HL-60/S4 treated with phorbol 12-myristate 13-acetate at 8.2 ng/mL for 4 days and 3 days (cell line): ENCODE measurements around the gene TMEM232.

Source experiments
- in situ Hi-C: fragments of 300-500 bp; cut with MboI; formaldehyde crosslinking; loops from 2 replicates; pipeline ENCODE4 v1.15.0; 2022; ENCODE audit warnings: low sequenced_read_pairs

The TMEM232 gene

DNA sequence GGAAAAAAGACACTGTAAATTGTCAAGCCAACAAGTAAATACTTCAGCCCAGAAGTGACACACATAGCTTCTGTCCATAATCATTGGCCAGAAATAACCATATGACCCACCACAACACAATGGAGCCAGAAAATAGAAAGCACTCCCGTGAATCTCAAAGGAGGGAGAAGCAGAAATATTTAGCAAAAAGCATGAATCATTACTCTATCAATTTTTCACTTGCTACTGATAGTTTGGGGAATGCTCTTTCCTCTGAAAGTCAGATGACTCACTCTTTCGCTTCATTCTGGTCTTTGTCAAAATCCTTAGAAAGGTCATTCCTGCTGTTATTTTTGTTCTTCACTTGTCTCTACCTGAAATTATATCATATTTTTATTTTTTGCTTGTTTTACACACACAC, 312.6 kb downstream of the TMEM232 start:
- in situ Hi-C loops, result no loop called here

- in situ Hi-C loops, result no loop called here
These were observed 316.9 kb downstream of the TMEM232 start for GRCh38 chr5:110409571-110409970.

- in situ Hi-C loops, result no loop called here
These were observed 323.9 kb downstream of the TMEM232 start for GRCh38 chr5:110402562-110402961.

DNA sequence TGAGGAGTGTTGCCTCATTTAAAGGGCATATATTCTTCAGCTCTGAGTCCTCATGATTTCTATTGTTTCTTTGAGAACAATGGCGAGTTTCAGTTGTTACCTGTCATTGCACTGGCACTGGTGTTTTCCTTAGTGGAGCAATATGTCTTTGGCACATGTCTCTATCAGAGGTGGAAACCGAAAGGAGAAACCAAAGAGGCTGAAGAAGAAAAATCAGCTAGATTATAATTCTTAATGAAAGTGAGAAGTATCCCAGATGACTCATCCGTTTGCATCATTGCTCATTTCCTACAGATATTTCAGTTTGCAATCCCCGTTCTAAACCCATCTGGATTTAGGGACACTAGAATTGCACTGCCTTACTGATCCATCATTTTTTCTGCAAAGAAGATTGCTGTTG, 324.6 kb downstream of the TMEM232 start:
- in situ Hi-C loops, result no loop called here

DNA sequence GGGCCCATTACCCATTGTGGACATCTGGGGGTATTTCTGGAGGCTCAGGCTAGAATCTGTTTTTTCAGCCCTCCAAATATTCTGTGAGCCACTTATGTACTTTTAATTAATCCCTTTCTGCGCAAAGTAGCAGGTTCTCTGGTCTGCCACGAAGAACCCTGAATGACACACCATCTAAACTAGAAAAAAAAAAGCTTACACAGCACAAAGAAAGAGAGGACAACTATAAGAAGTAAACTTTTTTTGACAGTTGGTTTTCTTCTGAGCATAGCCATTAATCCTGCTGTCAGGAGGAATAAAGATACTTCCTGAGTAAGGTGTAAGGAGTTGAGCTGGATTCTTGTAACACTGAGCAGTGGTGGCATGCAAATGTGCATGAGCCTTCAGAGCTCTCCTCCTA, 327.5 kb downstream of the TMEM232 start:
- in situ Hi-C loops, result no loop called here

GRCh38 chr5:110397281-110397680, 329.2 kb downstream of the TMEM232 start:
- in situ Hi-C loops, result no loop called here

GRCh38 chr5:110386782-110387181, 339.7 kb downstream of the TMEM232 start:
- in situ Hi-C loops, result no loop called here

GRCh38 chr5:110383231-110383630, 343.2 kb downstream of the TMEM232 start:
- in situ Hi-C loops, result no loop called here

DNA sequence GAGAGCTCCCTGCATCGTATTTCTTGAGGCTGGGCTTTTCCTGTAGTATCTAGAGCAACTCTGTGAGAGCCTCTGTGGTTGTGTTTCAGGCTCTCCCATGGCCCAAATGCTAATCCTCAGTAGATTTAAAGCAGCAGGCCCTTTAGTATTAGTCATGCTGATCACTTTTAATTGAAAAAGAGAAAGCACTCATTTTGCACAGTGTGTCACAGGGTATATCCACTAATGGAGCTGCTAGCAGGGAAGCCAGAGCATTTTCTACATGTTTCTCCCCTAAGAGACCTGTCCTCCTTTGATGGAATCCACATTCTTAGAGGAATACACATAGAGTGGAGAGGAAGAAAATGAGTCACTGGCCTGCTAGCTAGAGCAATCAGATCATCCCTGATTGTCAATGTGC, 348.5 kb downstream of the TMEM232 start:
- in situ Hi-C loops, result no loop called here

DNA sequence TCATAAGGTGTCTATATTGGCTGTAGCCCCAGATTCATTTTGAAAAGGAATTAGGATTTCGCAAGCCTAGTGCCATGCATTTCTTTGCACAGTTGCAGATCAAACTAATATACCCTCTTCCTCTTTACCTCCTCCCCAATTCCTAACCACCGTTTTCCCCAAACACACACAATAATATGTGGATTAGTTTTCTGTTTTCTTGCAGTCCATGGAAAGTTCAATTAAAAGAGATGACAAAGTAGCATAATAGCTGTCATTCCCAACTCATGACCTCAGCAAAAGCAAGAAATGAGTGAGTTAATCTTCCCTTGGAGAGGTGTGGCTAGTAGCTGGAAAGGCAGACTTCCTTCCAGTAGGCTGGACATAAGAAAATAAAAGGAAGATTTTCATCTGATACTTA, 349.1 kb downstream of the TMEM232 start:
- in situ Hi-C loops, result no loop called here

GRCh38 chr5:110376281-110376951, 350.1 kb downstream of the TMEM232 start:
- in situ Hi-C loops, result no loop called here

DNA sequence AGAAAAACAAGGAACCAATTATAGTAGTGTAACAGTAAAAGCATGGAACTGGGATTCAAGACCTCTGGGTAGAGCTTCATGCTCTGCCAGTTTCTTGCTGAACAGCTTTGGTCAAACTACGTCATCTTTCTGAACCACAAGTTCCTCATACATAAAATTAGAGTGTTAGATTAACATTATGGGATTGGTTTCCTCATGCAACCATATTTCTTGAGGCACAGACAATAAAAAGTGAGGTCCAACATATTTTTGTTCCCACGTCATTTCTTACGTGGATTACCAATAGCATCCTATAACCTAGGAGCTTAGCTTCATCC, 354.8 kb downstream of the TMEM232 start:
- in situ Hi-C loops, result no loop called here

GRCh38 chr5:110371011-110371724, 355.3 kb downstream of the TMEM232 start:
- in situ Hi-C loops, result no loop called here
